ENCODE measurements around the gene PLXNC1. TPM values are rescaled to one million over a fixed set of nuclear protein-coding genes. Genes with fewer than 3 reads are reported as not detected.

The PLXNC1 gene
- total and polyA plus RNA-seq, 4 donors, result 0.71 to 12.0 (median 3.3) TPM

DNA sequence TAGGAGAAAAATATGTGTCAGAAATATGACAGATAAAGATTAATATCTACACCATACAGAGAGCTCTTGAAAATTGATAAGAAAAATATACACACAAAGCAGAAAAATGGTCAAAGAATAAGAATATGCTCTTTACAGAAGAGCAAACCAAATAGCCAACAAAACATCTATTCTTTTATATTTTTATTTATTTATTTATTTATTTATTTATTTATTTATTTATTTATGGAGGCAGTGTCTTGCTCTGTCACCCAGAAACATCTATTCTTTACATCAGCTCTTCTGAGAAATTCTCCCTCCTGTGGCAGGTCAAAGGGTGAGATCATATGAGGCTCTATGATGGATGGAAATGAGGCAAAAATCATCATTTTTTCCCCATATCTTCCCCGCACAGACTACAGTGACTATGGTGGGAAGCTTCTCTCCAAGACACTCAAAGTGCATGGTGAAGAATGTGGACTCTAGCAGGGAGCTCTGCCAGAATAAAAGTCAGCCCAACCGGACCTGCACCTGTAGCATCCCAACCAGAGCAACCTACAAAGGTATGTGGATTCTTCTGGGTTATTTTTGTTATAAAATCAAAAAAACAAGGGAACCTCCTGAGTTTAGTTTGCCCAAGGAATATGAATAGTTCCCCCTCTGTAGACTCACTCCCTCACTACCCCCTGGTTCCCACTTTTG is 71.4 kb downstream of the PLXNC1 start:
- Histone ChIP-seq H3K9me3 (ENCODE audit: control insufficient read depth in 4 of 4, low read length in 3 of 4) (no peaks in the 10 kb centered on the region), H3K27ac (ENCODE audit: low read depth in 1 of 2, low read length in 2 of 2) (no peak overlapping the region), H3K9ac (ENCODE audit: low read depth in 1 of 2, low read length in 2 of 2) (no peak overlapping the region), H3K27me3 (ENCODE audit: control insufficient read depth in 4 of 4, insufficient read depth in 4 of 4, low read length in 3 of 4) (no peaks in the 10 kb centered on the region), H3K36me3 (ENCODE audit: control insufficient read depth in 4 of 4, insufficient read depth in 3 of 4, low read depth in 1 of 4, low read length in 3 of 4) (no peaks in the 10 kb centered on the region), H3K4me1 (ENCODE audit: control insufficient read depth in 4 of 4, insufficient read depth in 4 of 4, low read length in 3 of 4) (no peaks in the 10 kb centered on the region), H3K4me3 (ENCODE audit: low read depth in 1 of 3, low read length in 3 of 3) (no peak overlapping the region)
- WGBS, result 98% methylated on average over 2 of the region's 2 CpGs
- TF ChIP-seq FOXA1 (IDR thresholded peaks at IDR 0.05) (no peak), TAF1 (conservative IDR thresholded peaks at IDR 0.05) (no peak), CTCF (IDR thresholded peaks at IDR 0.05; ENCODE audit: low read depth, low read length, missing input control) (no peak), HNF4A (conservative IDR thresholded peaks at IDR 0.05) (no peak), FOXA2 (IDR thresholded peaks at IDR 0.05) (no peak), EGR1 (IDR thresholded peaks at IDR 0.05; ENCODE audit: low read depth in 2 of 2) (no peak), JUND (IDR thresholded peaks at IDR 0.05) (no peak), NR2F2 (IDR thresholded peaks at IDR 0.05) (no peak), SP1 (IDR thresholded peaks at IDR 0.05) (no peak), RAD21 (IDR thresholded peaks at IDR 0.05) (no peak), HNF4G (IDR thresholded peaks at IDR 0.05) (no peak), MAX (IDR thresholded peaks at IDR 0.05) (no peak), GABPA (IDR thresholded peaks at IDR 0.05 in 1 of 2, conservative IDR thresholded peaks at IDR 0.05 in 1 of 2) (no peak), ZBTB33 (IDR thresholded peaks at IDR 0.05) (no peak), RXRA (IDR thresholded peaks at IDR 0.05) (no peak), YY1 (IDR thresholded peaks at IDR 0.05) (no peak)
- TF ChIP-seq, protein P1, sequence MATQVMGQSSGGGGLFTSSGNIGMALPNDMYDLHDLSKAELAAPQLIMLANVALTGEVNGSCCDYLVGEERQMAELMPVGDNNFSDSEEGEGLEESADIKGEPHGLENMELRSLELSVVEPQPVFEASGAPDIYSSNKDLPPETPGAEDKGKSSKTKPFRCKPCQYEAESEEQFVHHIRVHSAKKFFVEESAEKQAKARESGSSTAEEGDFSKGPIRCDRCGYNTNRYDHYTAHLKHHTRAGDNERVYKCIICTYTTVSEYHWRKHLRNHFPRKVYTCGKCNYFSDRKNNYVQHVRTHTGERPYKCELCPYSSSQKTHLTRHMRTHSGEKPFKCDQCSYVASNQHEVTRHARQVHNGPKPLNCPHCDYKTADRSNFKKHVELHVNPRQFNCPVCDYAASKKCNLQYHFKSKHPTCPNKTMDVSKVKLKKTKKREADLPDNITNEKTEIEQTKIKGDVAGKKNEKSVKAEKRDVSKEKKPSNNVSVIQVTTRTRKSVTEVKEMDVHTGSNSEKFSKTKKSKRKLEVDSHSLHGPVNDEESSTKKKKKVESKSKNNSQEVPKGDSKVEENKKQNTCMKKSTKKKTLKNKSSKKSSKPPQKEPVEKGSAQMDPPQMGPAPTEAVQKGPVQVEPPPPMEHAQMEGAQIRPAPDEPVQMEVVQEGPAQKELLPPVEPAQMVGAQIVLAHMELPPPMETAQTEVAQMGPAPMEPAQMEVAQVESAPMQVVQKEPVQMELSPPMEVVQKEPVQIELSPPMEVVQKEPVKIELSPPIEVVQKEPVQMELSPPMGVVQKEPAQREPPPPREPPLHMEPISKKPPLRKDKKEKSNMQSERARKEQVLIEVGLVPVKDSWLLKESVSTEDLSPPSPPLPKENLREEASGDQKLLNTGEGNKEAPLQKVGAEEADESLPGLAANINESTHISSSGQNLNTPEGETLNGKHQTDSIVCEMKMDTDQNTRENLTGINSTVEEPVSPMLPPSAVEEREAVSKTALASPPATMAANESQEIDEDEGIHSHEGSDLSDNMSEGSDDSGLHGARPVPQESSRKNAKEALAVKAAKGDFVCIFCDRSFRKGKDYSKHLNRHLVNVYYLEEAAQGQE (IDR thresholded peaks at IDR 0.05), result no peak
- TF ChIP-seq, protein P2, sequence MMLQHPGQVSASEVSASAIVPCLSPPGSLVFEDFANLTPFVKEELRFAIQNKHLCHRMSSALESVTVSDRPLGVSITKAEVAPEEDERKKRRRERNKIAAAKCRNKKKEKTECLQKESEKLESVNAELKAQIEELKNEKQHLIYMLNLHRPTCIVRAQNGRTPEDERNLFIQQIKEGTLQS (IDR thresholded peaks at IDR 0.05), result no peak
- no peak for DNase-seq (ENCODE audit: low spot score)
